Adipose tissue (tissue), 3 donors: Measurements from ENCODE around the gene CCDC90B. TPM values are rescaled to one million over a fixed set of nuclear protein-coding genes. Genes with fewer than 3 reads are reported as not detected.
"Not testable (repeated sequence)": the region's sequence is repeated elsewhere in the genome, so short reads cannot be mapped to it uniquely, and the experiment has no call there.

Experiments used
- H3K27ac ChIP-seq: one replicate; pipeline ENCODE4 v1.5.1; 2013; ENCODE audit warnings: low read depth, low read length
- WGBS, 3 donors: extraction: QIAGEN DNeasy Blood & Tissue Kit; methylation state at CpG; one replicate each; pipeline ENCODE4 v1.1.7; 2013; 5-methylcytosine and 5-hydroxymethylcytosine counted together
- polyA plus RNA-seq, 3 donors: library from polyadenylated mRNA; stranded (reverse); fragments of 200-250 nt; gene quantifications; one replicate each; pipeline ENCODE4 v1.2.3, GENCODE V29; 2013
- donor health status: healthy with polysubstance abuse.
- donor health status: Bipolar disorder and iron deficiency.
- donor health status: healthy.

CCDC90B gene, protein sequence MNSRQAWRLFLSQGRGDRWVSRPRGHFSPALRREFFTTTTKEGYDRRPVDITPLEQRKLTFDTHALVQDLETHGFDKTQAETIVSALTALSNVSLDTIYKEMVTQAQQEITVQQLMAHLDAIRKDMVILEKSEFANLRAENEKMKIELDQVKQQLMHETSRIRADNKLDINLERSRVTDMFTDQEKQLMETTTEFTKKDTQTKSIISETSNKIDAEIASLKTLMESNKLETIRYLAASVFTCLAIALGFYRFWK
- 10 to 100 TPM; 23.4 to 56.7 (median 27.8) TPM for polyA plus RNA-seq

DNA sequence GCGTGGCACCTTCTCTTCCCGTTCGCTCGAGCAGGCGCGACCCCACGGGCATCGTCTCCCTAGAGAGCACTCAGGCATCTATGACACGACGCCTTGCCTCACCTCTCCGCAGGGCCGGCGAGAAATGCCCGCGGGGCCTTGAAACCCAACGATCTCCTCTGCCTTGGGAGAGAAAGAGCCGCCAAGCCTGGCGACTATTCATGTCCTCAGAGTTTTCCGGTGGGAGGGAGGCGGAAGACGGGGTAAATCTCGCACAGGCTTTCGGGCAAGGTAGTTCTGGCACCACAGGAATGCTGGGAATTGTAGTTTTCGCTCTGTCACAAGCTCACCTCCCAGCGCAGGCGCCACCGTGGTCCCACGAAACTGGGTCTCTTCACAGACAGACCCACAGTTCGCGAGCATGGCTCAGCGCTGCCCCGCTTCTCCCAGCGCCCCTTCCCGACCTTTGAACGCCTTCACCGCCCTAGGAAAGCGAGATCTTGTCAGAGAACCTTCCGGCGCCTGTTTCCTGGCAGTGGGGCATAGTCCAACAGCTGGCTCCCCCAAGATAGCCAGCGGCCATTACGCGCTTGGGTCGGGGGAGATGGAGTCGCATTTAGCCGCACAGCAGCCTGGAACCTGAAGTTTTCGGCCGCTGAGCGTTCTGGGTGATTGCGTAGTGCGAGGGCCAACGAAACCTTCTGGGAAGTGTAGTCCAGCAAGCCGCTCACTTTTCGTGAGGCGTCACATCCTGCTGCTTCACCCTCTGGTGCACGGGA, at the start of gene CCDC90B:
Gene CCDC90B, minus strand, starts transcription at position 597 of the 758 bp plus-strand sequence. Its CDS starts 395 bp downstream, at position 202.
- WGBS, 3 donors, result 0% methylated on average over 55 of the region's 55 CpGs
- H3K27ac ChIP-seq, result peak within 1 kb of the TSS; percentile 99

DNA sequence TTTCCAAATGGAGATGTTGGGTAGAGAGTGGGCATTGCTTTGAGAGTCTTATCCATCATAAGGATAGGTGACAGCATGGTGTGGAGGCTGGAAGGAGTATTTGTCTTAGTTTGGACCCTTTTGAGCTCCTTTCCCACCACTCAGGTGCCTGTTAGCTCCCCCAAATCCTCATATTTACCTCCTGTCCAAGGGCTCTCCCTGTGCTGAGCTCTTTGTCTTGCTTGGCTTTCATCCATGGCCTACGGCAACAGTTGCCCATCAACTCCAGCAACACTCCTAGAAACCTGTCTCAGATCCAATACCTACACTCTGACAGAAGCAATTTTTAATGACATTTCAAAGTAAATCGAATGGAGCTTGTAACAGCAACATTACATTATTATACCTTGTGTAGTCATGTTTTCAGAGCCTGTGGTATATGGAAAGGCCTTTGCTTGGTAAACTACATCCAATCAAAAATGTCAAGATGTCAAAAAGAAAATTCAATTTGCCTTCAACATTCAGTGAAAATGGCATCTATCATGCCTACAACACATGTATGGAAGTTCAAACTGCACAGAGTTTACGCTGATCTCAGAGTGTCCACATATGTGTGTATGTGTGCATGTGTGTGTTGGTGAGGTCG, 49.4 kb upstream of the CCDC90B start:
- H3K27ac ChIP-seq, result no peak overlapping the region
- 76 to 90% (median 83%) methylated on average over 4 of the region's 4 CpGs for WGBS, 3 donors

DNA sequence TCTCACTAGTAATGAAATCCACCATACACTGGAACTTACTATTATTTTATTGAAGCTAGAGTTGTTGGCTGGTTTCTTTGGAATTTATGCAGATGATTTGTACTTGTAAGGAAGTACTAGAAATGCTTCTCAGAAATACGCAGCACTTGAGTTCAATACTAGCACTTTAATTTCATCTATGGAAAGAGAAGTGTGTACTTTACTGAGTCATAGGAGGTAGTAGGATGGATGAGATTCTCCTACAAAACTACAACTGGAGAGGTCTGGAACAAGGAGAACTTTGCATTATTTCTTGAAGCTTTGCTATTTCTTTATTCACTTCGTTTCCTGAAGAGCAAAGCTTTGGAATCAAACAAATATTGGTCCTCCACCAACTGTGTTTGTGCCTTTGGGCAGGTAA, 44.1 kb upstream of the CCDC90B start:
- 76 to 82% (median 81%) methylated on average over 2 of the region's 2 CpGs for WGBS, 3 donors
- no peak overlapping the region for H3K27ac ChIP-seq

DNA sequence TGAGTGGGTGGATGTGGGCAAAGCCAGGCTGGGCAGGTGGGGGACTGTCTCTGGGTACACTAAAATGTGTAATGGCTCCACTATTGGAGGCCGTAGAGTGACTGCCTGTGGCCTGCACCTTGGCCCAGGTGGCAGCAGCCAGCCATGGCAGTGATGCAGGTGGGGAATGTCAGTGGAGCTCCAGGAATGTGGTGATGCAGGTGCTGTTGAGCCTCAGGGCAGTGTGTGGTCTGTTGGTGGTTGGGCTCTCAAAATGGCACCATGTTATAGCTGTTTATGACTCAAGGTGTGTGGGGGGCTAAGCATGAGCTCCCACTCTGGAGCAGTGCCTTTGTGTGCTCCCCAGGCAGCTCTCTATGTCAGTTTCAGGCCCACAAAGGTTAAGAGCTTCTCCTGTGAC, 40.2 kb upstream of the CCDC90B start:
- 79 to 94% (median 92%) methylated on average over 1 of the region's 1 CpG for WGBS, 3 donors
- H3K27ac ChIP-seq, result no peak overlapping the region

DNA sequence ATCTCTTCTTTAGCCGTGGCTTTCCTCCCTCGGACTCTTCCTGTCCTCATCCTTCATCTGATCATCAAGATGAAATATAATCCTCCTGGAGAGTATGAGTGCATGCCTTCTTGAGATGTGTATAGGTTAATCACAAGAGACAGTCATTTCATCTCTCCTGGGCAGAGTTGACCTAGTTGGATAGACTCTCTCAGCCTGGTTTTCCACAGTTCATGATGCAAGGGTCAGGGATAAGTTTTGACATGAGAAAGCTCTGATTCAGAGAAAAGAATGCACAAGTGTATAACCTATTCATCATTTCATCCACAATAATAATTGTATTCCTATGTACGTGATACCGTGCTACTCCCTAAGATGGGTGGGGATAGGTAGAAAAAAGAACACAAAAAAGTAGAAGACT, 33.2 kb upstream of the CCDC90B start:
- 44 to 77% (median 65%) methylated on average over 4 of the region's 4 CpGs for WGBS, 3 donors
- no peak overlapping the region for H3K27ac ChIP-seq

DNA sequence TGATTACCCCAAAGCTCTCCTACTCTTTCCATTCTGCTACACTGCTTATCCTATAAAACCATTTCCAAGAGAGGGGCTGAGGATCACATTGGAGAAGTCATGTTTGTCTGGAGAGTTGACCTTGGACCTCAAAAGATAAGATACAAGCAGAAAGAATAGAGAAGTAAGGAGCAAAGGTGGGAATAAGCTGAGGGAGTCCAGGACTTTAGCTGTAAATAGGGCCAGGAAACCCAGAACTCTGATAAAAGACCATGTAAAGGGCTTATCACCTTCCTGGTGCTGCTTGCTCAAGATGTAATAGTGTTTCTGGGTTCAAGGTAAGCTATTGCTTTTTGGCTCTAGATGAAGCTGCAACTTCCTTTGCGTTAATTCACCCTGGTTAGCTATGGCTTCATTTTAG, 32.8 kb upstream of the CCDC90B start:
- 73 to 90% (median 76%) methylated on average over 1 of the region's 1 CpG for WGBS, 3 donors
- H3K27ac ChIP-seq, result no peak overlapping the region

DNA sequence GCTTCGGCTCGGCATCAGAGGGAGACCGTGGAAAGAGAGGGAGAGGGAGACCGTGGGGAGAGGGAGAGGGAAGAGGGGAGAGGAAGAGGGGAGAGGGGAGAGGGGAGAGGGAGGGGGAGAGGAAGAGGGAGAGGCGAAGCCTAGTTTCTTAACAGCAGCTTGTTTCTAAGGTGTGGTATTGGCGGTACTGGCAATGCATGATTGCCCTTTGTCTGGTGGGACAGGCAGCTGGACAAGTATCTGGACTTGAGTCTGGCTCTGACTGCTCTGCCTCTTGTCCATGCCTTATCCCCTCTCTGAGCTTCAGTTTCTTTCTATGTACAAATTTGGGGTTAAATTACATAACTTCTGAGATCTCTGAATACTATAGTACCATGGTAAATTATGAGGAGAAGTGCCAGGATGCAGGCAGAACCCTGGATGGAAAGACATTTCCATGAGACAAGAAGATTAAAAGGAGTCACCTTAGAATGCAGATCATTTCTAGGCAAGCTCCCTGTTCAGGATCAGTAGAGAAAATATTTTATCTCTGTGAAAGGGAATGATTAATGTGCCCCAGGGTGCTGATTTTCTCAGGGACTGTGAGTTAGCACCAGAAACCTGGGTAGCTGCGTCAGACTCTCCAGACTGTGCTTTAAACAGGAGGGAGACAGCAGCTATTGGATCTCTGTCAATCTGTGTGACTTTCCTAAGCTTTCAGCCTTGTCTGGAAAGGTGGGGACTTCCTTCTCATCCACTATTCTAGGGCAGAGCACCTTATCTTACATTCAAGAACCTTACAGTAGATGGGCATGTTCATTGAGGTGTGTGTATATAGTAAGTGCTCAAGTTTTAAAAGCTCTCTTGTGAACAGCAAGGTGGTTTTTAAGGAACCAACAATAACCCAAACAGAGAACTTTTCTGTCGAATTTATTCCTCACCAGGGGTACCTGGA, 31.9 kb upstream of the CCDC90B start:
- H3K27ac ChIP-seq, result no peak overlapping the region
- WGBS, 3 donors, result 72 to 86% (median 79%) methylated on average over 7 to 8 of the region's 8 CpGs

DNA sequence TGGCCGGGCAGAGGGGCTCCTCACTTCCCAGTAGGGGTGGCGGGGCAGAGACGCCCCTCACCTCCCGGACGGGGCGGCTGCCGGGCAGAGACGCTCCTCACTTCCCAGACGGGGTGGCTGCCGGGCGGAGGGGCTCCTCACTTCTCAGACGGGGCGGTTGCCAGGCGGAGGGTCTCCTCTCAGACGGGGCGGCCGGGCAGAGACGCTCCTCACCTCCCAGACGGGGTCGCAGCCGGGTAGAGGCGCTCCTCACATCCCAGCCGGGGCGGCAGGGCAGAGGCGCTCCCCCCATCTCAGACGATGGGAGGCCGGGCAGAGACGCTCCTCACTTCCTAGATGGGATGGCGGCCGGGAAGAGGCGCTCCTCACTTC, 30.7 kb upstream of the CCDC90B start:
- 96 to 98% (median 97%) methylated on average over 7 to 31 of the region's 31 CpGs for WGBS, 3 donors
- not testable (repeated sequence) for H3K27ac ChIP-seq

DNA sequence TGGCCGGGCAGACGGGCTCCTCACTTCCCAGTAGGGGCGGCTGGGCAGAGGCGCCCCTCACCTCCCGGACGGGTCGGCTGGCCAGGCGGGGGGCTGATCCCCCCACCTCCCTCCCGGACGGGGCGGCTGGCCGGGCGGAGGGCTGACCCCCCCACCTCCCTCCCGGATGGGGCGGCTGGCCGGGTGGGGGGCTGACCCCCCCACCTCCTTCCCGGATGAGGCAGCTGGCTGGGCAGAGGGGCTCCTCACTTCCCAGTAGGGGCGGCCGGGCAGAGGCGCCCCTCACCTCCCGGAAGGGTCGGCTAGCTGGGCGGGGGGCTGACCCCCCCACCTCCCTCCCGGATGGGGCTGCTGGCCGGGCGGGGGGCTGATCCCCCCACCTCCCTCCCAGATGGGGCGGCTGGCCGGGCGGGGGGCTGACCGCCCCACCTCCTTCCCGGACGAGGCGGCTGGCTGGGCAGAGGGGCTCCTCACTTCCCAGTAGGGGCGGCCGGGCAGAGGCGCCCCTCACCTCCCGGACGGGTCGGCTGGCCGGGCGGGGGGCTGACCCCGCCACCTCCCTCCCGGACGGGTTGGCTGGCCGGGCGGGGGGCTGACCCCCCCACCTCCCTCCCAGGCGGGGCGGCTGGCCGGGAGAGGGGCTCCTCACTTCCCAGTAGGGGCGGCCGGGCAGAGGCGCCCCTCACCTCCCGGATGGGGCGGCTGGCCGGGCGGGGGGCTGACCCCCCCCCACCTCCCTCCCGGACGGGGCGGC, 30.2 kb upstream of the CCDC90B start:
- 91 to 94% (median 92%) methylated on average over 24 to 59 of the region's 59 CpGs for WGBS, 3 donors

DNA sequence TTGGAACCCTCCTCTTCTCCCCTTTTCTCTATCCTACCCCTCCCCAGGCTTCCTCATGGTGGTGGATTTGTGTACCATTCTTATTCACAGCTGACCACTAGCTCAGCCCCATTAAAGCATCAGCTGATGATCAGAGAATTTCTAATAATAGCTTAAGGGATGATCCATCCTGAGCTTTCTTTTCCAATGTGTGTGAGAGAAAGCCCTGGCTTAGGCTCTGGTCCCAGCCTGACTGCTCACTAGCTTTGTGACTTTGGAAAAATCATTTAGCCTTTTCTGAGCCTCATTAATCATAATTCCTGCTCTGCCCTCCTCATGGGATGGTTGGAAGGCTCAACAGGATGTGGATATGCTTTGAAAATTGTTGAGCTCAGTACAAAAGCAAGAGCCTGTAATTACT, 26.3 kb upstream of the CCDC90B start:
- H3K27ac ChIP-seq, result no peak overlapping the region

More for the DNA sequence above, 30.2 kb upstream of the CCDC90B start:
- not testable (repeated sequence) for H3K27ac ChIP-seq

DNA sequence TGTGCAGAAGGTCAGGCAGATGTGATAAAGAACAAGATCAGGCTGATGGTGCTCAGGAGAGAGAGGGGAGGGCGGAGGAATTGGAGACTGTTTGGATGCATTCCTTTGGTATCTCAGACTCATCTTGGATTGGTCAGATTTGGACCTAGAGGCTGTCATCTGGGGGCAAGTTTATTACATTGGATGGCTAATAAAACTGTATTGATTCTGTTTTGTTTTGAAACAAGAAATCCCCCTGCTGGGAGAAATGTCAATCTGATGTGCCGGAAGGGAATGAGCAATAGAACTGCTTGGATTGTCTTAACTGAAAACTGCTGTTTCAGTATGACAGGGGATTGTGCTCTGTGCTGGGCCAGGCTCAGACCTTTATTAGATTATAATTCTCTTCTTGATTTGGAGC, 25.5 kb upstream of the CCDC90B start:
- H3K27ac ChIP-seq, result no peak overlapping the region
- 80 to 100% (median 97%) methylated on average over 2 of the region's 2 CpGs for WGBS, 3 donors

DNA sequence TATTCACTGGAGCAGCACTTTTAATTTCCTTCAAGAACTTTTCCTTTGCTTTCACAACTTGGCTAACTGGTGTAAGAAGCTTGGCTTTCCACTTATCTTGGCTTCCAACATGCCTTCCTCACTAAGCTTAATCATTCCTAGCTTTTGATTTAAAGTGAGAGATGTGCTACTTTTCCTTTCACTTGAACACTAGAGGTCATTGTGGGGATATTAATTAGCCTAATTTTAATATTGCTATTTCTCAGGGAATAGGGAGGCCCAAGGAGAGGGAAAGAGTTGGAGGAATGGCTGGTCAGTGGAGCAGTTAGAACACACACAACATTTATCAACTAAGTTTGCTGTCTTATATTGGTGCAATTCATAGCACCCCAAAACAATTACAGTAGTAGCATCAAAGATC, 24.6 kb upstream of the CCDC90B start:
- H3K27ac ChIP-seq, result no peak overlapping the region

DNA sequence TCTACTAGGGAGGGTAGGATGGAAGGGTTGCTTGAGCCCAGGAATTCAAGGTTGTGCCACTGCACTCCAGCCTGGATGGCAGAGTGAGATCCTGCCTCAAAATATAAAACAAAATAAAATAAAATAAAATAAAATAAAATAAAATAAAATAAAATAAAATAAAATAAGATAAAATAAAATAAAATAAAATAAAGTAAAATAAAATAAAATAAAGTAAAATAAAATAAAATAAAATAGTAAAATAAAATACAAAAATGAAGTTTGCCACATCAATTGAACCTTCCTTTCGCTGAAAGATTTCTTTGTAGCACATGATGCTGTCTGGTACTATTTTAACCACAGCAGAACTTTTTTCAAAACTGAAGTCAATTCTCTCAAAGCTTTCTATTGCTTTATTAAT, 22.4 kb upstream of the CCDC90B start:
- 93 to 100% (median 99%) methylated on average over 1 of the region's 1 CpG for WGBS, 3 donors

DNA sequence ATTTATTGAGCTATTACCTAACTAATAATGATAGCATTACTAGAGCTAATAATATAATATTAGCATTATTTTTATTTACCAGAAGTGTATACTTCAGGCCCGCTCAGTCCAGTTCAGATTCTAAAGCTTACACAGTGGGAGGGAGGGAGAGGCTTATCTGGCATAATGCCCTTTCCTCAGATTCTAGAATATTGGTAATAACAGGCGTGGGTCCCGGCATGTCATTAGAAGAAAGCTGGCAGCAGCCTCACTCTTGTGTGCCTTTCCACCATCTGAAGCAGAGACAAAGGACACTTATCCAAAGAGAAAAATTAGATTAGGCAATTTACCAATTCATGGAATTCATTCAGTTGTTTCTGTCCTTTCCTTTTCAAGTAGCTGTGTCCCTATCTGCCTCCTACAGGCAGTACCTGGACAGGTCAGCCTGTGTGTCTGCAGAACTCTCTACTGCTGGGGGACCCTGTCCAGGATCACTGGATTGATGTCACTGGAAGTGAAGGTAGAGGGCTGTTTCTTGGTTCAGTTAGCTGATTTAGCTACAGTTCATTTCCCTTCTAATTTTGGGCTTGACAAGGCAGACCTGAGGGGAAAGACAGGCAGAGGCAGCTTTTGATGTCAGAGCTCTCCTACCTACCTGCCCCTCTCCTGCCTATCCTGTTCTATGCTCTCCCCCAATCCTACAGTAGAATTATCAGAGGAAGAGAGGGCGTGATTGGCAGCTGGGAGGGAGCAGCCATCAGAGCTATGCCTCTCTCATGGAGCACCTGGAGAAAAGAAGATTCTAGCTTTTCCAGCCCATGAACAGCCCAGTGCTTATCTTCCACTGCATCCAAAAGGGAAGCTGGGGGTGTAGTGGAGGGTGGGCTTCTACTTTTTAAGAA, 20.3 kb upstream of the CCDC90B start:
- WGBS, 3 donors, result 85 to 94% (median 91%) methylated on average over 4 of the region's 4 CpGs

More for the DNA sequence above, 22.4 kb upstream of the CCDC90B start:
- H3K27ac ChIP-seq, result not testable (repeated sequence)

DNA sequence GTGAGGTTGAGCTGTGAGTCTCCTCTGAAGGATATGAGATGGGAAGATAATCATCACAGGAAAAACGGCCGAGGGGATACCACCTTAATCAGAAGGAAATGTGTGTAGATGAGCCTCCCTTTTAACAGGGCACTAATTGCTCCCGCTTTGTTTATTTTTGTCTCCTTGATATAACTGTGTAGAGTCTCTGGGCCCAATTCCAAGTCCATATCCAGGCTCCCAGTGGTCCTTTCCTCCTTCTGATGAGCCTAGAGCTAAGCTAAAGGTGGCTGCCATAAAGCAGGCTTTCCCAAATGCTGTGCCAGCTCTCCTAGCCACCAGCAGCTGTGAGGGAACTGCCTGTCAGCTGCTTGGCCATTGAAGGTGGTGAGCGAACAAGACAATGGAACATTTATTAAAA, 17.1 kb upstream of the CCDC90B start:
- whole genome bisulfite sequencing, 3 donors, result 64 to 71% (median 67%) methylated on average over 4 of the region's 4 CpGs
- H3K27ac ChIP-seq, result no peak overlapping the region

More for the DNA sequence above, 20.3 kb upstream of the CCDC90B start:
- H3K27ac ChIP-seq, result no peak overlapping the region

DNA sequence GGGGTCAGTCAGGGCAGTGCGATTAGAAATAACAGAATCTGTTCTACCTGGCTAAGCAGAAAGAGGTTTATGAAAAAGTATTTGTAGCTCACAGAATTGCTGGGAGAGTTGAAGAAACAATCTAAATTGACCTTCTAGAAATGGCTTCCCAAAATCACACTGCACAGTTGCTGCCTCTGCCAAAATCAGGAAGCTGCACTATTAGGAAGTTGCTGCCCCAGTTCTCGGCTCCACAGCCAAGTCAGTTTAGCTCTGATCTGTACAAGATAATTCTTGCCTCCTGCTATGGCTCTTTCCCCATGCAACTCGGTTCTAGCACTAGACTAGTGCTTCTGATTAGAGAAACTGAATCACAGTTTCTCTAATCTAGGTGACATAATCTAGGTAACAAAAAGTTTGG, 16.0 kb upstream of the CCDC90B start:
- no peak overlapping the region for H3K27ac ChIP-seq
- WGBS, 3 donors, result 60 to 80% (median 61%) methylated on average over 3 of the region's 3 CpGs

DNA sequence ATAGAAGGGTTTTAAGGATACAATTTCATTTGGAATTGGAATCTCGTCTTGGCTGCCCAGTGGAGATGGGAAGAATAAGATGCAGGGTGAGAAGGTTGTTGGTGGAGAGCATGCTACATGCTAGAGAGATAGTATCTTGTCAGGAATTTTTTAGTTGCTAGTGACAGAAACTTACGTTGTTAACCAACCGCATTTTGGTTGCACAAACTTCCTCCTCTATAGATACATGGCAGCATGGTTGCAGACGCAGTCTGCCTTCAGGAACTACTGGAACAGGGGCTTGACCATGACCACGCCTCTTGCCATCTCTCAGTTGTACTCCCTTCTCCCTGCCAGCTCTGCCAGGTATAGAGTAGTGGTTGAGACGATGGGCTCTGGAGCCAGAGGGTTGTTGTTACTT, 13.5 kb upstream of the CCDC90B start:
- no peak overlapping the region for H3K27ac ChIP-seq
- 70 to 90% (median 80%) methylated on average over 6 of the region's 6 CpGs for WGBS, 3 donors
